CD8-positive, alpha-beta memory T cell (primary cell): ENCODE results near the gene CIAO3. TPM values are rescaled to one million over a fixed set of nuclear protein-coding genes. Genes with fewer than 3 reads are reported as not detected.
A peak's percentile ranks its signal among the peaks of the same experiment; 100 is the strongest.

Experiments used
- CTCF ChIA-PET: fragments of 350-600 bp; sonication (Branson Sonifier 250); formaldehyde crosslinking; loops from one replicate; lab custom pipeline; 2021; ENCODE audit warnings: antibody characterized with exemption; lab: Charles Lee
- POLR2A ChIA-PET: fragments of 350-600 bp; sonication (Branson Sonifier 250); formaldehyde crosslinking; loops from one replicate; lab custom pipeline; 2021; ENCODE audit warnings: antibody characterized with exemption; lab: Charles Lee
- DNase-seq, 5 donors: peaks; one replicate each; pipeline versions ENCODE4 v3.0.0 to v3.0.0-alpha.2; 2020 to 2022; ENCODE audit warnings: mixed read lengths in 1 of 5
- H3K27ac ChIP-seq: one replicate; pipeline ENCODE4 v1.7.0; 2013; ENCODE audit warnings: low read depth, mild to moderate bottlenecking, low read length, moderate library complexity
- H3K27me3 ChIP-seq: 2 replicates; pipeline ENCODE4 v1.7.0; 2013; ENCODE audit warnings: low read length, mild to moderate bottlenecking; ENCODE audit not compliant: insufficient read depth, poor library complexity, severe bottlenecking
- H3K36me3 ChIP-seq: 2 replicates; pipeline ENCODE4 v1.7.0; 2013; ENCODE audit warnings: mild to moderate bottlenecking, low read length, moderate library complexity; ENCODE audit not compliant: insufficient read depth
- H3K4me1 ChIP-seq: 2 replicates; pipeline ENCODE4 v1.7.0; 2013; ENCODE audit warnings: mild to moderate bottlenecking, low read length, moderate library complexity; ENCODE audit not compliant: insufficient read depth
- H3K4me3 ChIP-seq: 2 replicates; pipeline ENCODE4 v1.7.0; 2013; ENCODE audit warnings: mild to moderate bottlenecking, low read length
- H3K9me3 ChIP-seq: 2 replicates; pipeline ENCODE4 v1.7.0; 2013; ENCODE audit warnings: mild to moderate bottlenecking, low read length
- H3K27ac Mint-ChIP-seq, 8 donors: one replicate each; pipeline ENCODE4 v1.8.0; 2020 to 2021; ENCODE audit warnings: mixed read lengths in 8 of 8, mild to moderate bottlenecking in 6 of 8, inconsistent platforms in 3 of 8, moderate library complexity in 3 of 8
- H3K27me3 Mint-ChIP-seq, 2 donors: one replicate each; pipeline ENCODE4 v1.8.0; 2020 to 2021; ENCODE audit warnings: mixed read lengths in 2 of 2, mild to moderate bottlenecking in 1 of 2, moderate library complexity in 1 of 2
- H3K36me3 Mint-ChIP-seq, 3 donors: one replicate each; pipeline ENCODE4 v1.8.0; 2020 to 2021; ENCODE audit warnings: mixed read lengths in 3 of 3, inconsistent platforms in 1 of 3, mild to moderate bottlenecking in 1 of 3
- H3K4me1 Mint-ChIP-seq, 3 donors: one replicate each; pipeline ENCODE4 v1.8.0; 2020 to 2021; ENCODE audit warnings: mixed read lengths in 3 of 3, inconsistent platforms in 1 of 3, mild to moderate bottlenecking in 1 of 3
- H3K4me3 Mint-ChIP-seq, 7 donors: one replicate each; pipeline ENCODE4 v1.8.0; 2020 to 2021; ENCODE audit warnings: mixed read lengths in 7 of 7, mild to moderate bottlenecking in 6 of 7, moderate library complexity in 4 of 7, inconsistent platforms in 2 of 7
- H3K9me3 Mint-ChIP-seq, 5 donors: one replicate each; pipeline ENCODE4 v1.8.0; 2020 to 2022; ENCODE audit warnings: mixed read lengths in 5 of 5, mild to moderate bottlenecking in 3 of 5, moderate library complexity in 2 of 5, inconsistent platforms in 1 of 5
- polyA plus RNA-seq: library from polyadenylated mRNA; unstranded; fragments of 300-500 nt; fragmentation: Illumina TruSeq; gene quantifications from one replicate; pipeline ENCODE4 v1.2.3, GENCODE V29; 2021
- total RNA-seq, 2 experiments: library from RNA; stranded (reverse); gene quantifications; one replicate each; pipeline ENCODE4 v1.2.3, GENCODE V29; 2021

The CIAO3 gene
- total and polyA plus RNA-seq, 3 experiments from 2014 or later = 23.1 to 37.9 (median 34.8) TPM

- Mint-ChIP-seq H3K9me3 (no peaks in the 10 kb centered on the region), H3K4me1 (peaks cover 16 to 49% (median 19%) of the 10 kb centered on the region in 3 donors), H3K4me3 (peak overlapping the region; percentile 37 to 83 (median 68)), H3K27me3 (no peaks in the 10 kb centered on the region), H3K36me3 (no peaks in the 10 kb centered on the region), H3K27ac (peak overlapping the region; percentile 24 to 93 (median 84))
- Histone ChIP-seq H3K36me3 (no peaks in the 10 kb centered on the region), H3K4me1 (peaks cover 36% of the 10 kb centered on the region), H3K4me3 (no peak overlapping the region), H3K9me3 (no peaks in the 10 kb centered on the region), H3K27me3 (no peaks in the 10 kb centered on the region), H3K27ac (no peak overlapping the region)
- DNase-seq = no peak
- ChIA-PET CTCF (interaction anchor here (2.0 to 22.8 kb wide), 4 partner anchors 9 to 62 kb away, joined by 6 to 332 read pairs (median 35); partner anchors contain the start of genes CIAO3, HAGHL and METRN), POLR2A (interaction anchor here (3.0 kb wide), 1 partner anchor 33 kb away, joined by 12 read pairs; the partner anchor contains the start of gene WDR24)
These were observed 17.8 kb downstream of the CIAO3 start for GRCh38 chr16:722835-723633.

DNA sequence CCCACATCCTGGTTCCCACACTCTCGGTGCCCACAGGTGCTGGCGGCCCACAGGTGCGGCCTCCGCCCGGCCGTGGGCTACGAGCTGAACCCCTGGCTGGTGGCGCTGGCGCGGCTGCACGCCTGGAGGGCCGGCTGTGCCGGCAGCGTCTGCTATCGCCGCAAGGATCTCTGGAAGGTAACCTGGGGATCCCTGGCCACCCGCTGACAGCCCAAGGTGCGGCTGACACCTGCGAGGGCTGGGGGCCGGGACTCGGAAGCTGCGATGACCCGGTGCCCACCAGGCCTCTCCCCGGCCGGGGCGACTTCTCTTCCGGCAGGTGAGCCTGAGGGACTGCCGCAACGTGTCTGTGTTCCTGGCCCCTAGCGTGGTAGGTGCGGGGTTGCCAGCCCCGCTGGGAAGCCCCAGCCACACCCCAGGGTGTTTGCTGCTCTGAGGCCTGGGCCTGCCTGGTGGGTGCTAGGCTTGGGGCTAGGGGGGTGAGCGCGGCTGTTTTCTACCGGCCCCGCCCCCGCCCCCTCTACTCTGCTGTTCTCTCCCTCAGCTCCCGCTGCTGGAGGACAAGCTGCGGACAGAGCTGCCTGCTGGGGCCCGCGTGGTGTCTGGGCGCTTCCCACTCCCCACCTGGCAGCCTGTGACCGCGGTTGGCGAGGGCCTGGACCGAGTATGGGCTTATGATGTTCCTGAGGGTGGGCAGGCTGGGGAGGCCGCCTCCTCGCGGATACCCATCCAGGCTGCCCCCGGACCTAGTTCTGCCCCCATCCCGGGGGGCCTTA is 18.8 kb downstream of the CIAO3 start:
- Mint-ChIP-seq H3K36me3 (no peaks in the 10 kb centered on the region), H3K4me1 (peaks cover 16 to 49% (median 19%) of the 10 kb centered on the region in 3 donors), H3K27me3 (no peaks in the 10 kb centered on the region), H3K9me3 (no peaks in the 10 kb centered on the region), H3K4me3 (peak overlapping the region; percentile 62 to 86 (median 77)), H3K27ac (peak overlapping the region; percentile 61 to 94 (median 88))
- no peaks in the 10 kb centered on the region for H3K27me3 ChIP-seq
- H3K4me3 ChIP-seq = peak overlapping the region; percentile 32
- H3K27ac ChIP-seq = peak overlapping the region; percentile 82
- ChIA-PET POLR2A (interaction anchor here (0.7 to 3.2 kb wide), 8 partner anchors 8 to 242 kb away, joined by 3 to 21 read pairs (median 8); partner anchors contain the start of genes CHTF18, CIAO3, METTL26 and RPUSD1), CTCF (interaction anchor here (2.0 to 22.8 kb wide), 4 partner anchors 8 to 63 kb away, joined by 6 to 332 read pairs (median 35); partner anchors contain the start of genes CIAO3, HAGHL and METRN)
- H3K9me3 ChIP-seq = no peaks in the 10 kb centered on the region
- H3K36me3 ChIP-seq = no peaks in the 10 kb centered on the region
- DNase-seq = peak in 4 of 5 donors; percentile 37 to 68 (median 65)
- H3K4me1 ChIP-seq = peaks cover 36% of the 10 kb centered on the region

DNA sequence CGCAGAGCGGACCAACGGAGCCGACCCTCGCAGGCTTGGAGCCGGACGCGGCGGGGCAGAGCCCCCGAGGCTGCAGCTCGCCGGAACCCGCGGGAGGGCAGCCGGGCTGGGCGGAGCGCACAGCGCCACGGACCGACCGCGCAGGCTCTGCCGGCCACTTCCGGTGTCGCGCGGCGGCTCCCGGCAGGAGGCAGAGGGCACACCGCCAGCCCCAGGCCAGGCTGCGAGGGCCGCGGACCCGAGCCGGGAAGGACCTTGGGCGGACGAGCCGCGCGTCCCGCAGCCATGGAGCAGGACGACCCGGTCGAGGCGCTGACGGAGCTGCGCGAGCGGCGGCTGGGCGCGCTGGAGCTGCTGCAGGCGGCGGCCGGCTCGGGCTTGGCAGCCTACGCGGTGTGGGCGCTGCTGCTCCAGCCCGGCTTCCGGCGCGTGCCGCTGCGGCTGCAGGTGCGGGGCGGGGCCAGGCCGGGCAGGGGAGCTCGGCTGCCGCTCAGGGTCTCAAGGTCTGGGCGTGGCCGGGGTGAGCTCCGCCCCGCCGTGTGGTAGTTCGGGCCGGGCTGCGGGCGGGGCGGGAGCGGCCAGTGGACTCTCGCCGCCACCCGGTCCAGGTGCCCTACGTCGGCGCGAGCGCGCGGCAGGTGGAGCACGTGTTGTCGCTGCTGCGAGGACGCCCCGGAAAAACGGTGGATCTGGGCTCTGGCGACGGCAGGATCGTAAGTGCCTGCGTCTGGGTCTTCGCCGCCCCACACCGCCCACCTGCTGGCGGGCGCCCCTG is 19.6 kb downstream of the CIAO3 start, which contains the start of gene ANTKMT:
TSS of gene ANTKMT (plus strand) at position 157 of the 775 bp plus-strand sequence. CDS start at position 286, 129 bp downstream.
- H3K9me3 ChIP-seq = no peaks in the 10 kb centered on the region
- no peaks in the 10 kb centered on the region for H3K9me3 Mint-ChIP-seq
- H3K36me3 Mint-ChIP-seq = no peaks in the 10 kb centered on the region
- peaks cover 18 to 49% (median 19%) of the 10 kb centered on the region in 3 donors for H3K4me1 Mint-ChIP-seq
- no peaks in the 10 kb centered on the region for H3K27me3 ChIP-seq
- peak; percentile 68 to 84 (median 83) for DNase-seq
- H3K4me3 Mint-ChIP-seq = peak within 1 kb of the TSS; percentile 83 to 97 (median 89)
- POLR2A ChIA-PET = interaction anchor here (0.7 to 3.2 kb wide), 8 partner anchors 9 to 243 kb away, joined by 3 to 21 read pairs (median 8); partner anchors contain the start of genes CHTF18, CIAO3, METTL26 and RPUSD1
- peaks cover 31% of the 10 kb centered on the region for H3K4me1 ChIP-seq
- peak within 1 kb of the TSS; percentile 74 to 98 (median 94) for H3K27ac Mint-ChIP-seq
- no peaks in the 10 kb centered on the region for H3K36me3 ChIP-seq
- CTCF ChIA-PET = interaction anchor here (0.8 to 22.8 kb wide), 7 partner anchors 7 to 65 kb away, joined by 3 to 332 read pairs (median 10); partner anchors contain the start of genes CIAO3, HAGHL and METRN
- peak within 1 kb of the TSS; percentile 67 for H3K4me3 ChIP-seq
- H3K27ac ChIP-seq = peak within 1 kb of the TSS; percentile 82
- no peaks in the 10 kb centered on the region for H3K27me3 Mint-ChIP-seq

- no peaks in the 10 kb centered on the region for H3K27me3 Mint-ChIP-seq
- peaks cover 18 to 50% (median 19%) of the 10 kb centered on the region in 3 donors for H3K4me1 Mint-ChIP-seq
- H3K27ac Mint-ChIP-seq = peak overlapping the region; percentile 74 to 98 (median 94)
- ChIA-PET CTCF (interaction anchor here (0.8 to 22.8 kb wide), 8 partner anchors 6 to 141 kb away, joined by 3 to 332 read pairs (median 8); partner anchors contain the start of genes CIAO3, HAGHL and METRN), POLR2A (interaction anchor here (0.8 to 3.2 kb wide), 8 partner anchors 8 to 68 kb away, joined by 3 to 21 read pairs (median 10); partner anchors contain the start of genes CHTF18, CIAO3, RPUSD1 and WDR24)
- Histone ChIP-seq H3K36me3 (no peaks in the 10 kb centered on the region), H3K27ac (peak overlapping the region; percentile 82), H3K4me1 (peaks cover 31% of the 10 kb centered on the region), H3K9me3 (no peaks in the 10 kb centered on the region), H3K4me3 (peak overlapping the region; percentile 67), H3K27me3 (no peaks in the 10 kb centered on the region)
- DNase-seq = peak in 2 of 5 donors; percentile 33 to 39
- H3K36me3 Mint-ChIP-seq = no peaks in the 10 kb centered on the region
- H3K4me3 Mint-ChIP-seq = peak overlapping the region; percentile 83 to 97 (median 89)
- H3K9me3 Mint-ChIP-seq = no peaks in the 10 kb centered on the region
These were observed 20.3 kb downstream of the CIAO3 start for GRCh38 chr16:720447-720989.

- CTCF ChIA-PET = interaction anchor here (0.8 to 22.8 kb wide), 7 partner anchors 6 to 141 kb away, joined by 3 to 332 read pairs (median 10); partner anchors contain the start of genes CIAO3, HAGHL and METRN
- DNase-seq = peak in 1 of 5 donors; percentile 55
- Histone ChIP-seq H3K4me1 (peaks cover 31% of the 10 kb centered on the region), H3K36me3 (no peaks in the 10 kb centered on the region), H3K4me3 (peak overlapping the region; percentile 67), H3K27me3 (no peaks in the 10 kb centered on the region), H3K9me3 (no peaks in the 10 kb centered on the region), H3K27ac (peak overlapping the region; percentile 82)
- H3K4me3 Mint-ChIP-seq = peak overlapping the region; percentile 83 to 97 (median 89)
- POLR2A ChIA-PET = interaction anchor here (0.8 to 3.2 kb wide), 6 partner anchors 8 to 68 kb away, joined by 3 to 21 read pairs (median 11); partner anchors contain the start of genes CHTF18, CIAO3, RPUSD1 and WDR24
- no peaks in the 10 kb centered on the region for H3K9me3 Mint-ChIP-seq
- peaks cover 18 to 45% (median 19%) of the 10 kb centered on the region in 3 donors for H3K4me1 Mint-ChIP-seq
- H3K27me3 Mint-ChIP-seq = no peaks in the 10 kb centered on the region
- H3K27ac Mint-ChIP-seq = peak overlapping the region; percentile 74 to 98 (median 94)
- H3K36me3 Mint-ChIP-seq = no peaks in the 10 kb centered on the region
These were observed 20.9 kb downstream of the CIAO3 start for GRCh38 chr16:719815-720446.

GRCh38 chr16:718922-719321 is 21.9 kb downstream of the CIAO3 start:
- no peaks in the 10 kb centered on the region for H3K27me3 Mint-ChIP-seq
- no peak overlapping the region for H3K27ac ChIP-seq
- DNase-seq = no peak
- H3K36me3 Mint-ChIP-seq = no peaks in the 10 kb centered on the region
- peak overlapping the region in 6 of 8 donors; percentile 34 to 98 (median 62) for H3K27ac Mint-ChIP-seq
- peaks cover 18 to 45% (median 19%) of the 10 kb centered on the region in 3 donors for H3K4me1 Mint-ChIP-seq
- no peaks in the 10 kb centered on the region for H3K9me3 Mint-ChIP-seq
- H3K27me3 ChIP-seq = no peaks in the 10 kb centered on the region
- peak overlapping the region in 6 of 7 donors; percentile 19 to 97 (median 88) for H3K4me3 Mint-ChIP-seq
- H3K36me3 ChIP-seq = no peaks in the 10 kb centered on the region
- ChIA-PET POLR2A (interaction anchor here (1.4 to 5.9 kb wide), 2 partner anchors 7 to 9 kb away, joined by 10 to 53 read pairs; partner anchors contain the start of genes CCDC78 and HAGHL), CTCF (interaction anchor here (0.9 to 22.8 kb wide), 4 partner anchors 9 to 67 kb away, joined by 4 to 332 read pairs (median 7); partner anchors contain the start of genes CIAO3 and HAGHL)
- no peak overlapping the region for H3K4me3 ChIP-seq
- peaks cover 35% of the 10 kb centered on the region for H3K4me1 ChIP-seq
- H3K9me3 ChIP-seq = no peaks in the 10 kb centered on the region
